H1 (cell line): ENCODE data around the gene AMT. TPM values are rescaled to one million over a fixed set of nuclear protein-coding genes. Genes with fewer than 3 reads are reported as not detected.

ENCODE experiments used
- CTBP2 ChIP-seq: IDR thresholded peaks from 2 replicates; pipeline ENCODE4 v1.7.0; 2011; ENCODE audit warnings: borderline replicate concordance, mild to moderate bottlenecking, moderate library complexity, mixed read lengths, low read length; ENCODE audit not compliant: insufficient read depth, insufficient read length
- E2F6 ChIP-seq: IDR thresholded peaks from 2 replicates; pipeline ENCODE4 v1.6.1; 2012; ENCODE audit warnings: inconsistent platforms
- POU5F1 ChIP-seq: IDR thresholded peaks from 2 replicates; pipeline ENCODE4 v1.6.1; 2011; ENCODE audit warnings: low read depth, mild to moderate bottlenecking, low read length, moderate library complexity
- polyA plus RNA-seq, 7 experiments: library from polyadenylated mRNA; depleted of rRNA in 3 of 7; stranded (reverse) in 5 of 7; unstranded in 2 of 7; fragments of >200 nt in 5 of 7; fragments of 200-250 nt in 2 of 7; gene quantifications; 1 replicate in 5 of 7; 2 replicates in 1 of 7; 4 replicates in 1 of 7; pipeline versions ENCODE4 v1.2.1 to v1.2.3, GENCODE V29; 2011 to 2013; ENCODE audit warnings: missing spikeins in 2 of 7, mixed read lengths in 2 of 7
- total RNA-seq: library from RNA; stranded (reverse); fragmentation: NEBNext Ultra II Directional; extraction: Animal tissue kit (Norgen Biotek cat#: 25700); gene quantifications from 2 replicates; pipeline ENCODE4 v1.2.1, GENCODE V29; 2021

Gene AMT
- total and polyA plus RNA-seq, 2 of the 8 experiments (the other 6 are each of a cell fraction or from before 2014, with no cell fraction given) = 46.5 to 92.4 TPM

DNA sequence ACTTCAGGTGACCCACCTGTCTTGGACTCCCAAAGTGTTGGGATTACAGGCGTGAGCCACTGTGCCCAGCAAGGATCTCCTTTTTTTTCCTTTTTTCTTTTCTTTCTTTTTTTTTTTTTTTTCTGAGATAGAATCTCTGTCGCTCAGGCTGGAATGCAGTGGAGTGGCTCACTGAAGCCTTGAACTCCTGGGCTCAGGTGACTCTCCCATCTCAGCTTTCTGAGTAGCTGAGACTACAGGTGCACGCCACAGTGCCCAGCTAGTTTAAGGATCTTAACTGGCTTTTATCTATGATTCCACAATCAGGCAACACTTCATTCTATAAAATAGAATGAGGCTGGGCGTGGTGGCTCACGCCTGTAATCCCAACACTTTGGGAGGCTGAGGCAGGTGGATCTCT is 23.1 kb upstream of the AMT start (continued):
- TF ChIP-seq E2F6 (no peak), CTBP2 (no peak), POU5F1 (no peak)
